COLO829 (cell line): ENCODE data around the gene TLNRD1.

ENCODE experiments used
- DNase-seq: peaks from one replicate; pipeline ENCODE4 v3.0.0; 2012; ENCODE audit warnings: low spot score

The TLNRD1 gene

DNA sequence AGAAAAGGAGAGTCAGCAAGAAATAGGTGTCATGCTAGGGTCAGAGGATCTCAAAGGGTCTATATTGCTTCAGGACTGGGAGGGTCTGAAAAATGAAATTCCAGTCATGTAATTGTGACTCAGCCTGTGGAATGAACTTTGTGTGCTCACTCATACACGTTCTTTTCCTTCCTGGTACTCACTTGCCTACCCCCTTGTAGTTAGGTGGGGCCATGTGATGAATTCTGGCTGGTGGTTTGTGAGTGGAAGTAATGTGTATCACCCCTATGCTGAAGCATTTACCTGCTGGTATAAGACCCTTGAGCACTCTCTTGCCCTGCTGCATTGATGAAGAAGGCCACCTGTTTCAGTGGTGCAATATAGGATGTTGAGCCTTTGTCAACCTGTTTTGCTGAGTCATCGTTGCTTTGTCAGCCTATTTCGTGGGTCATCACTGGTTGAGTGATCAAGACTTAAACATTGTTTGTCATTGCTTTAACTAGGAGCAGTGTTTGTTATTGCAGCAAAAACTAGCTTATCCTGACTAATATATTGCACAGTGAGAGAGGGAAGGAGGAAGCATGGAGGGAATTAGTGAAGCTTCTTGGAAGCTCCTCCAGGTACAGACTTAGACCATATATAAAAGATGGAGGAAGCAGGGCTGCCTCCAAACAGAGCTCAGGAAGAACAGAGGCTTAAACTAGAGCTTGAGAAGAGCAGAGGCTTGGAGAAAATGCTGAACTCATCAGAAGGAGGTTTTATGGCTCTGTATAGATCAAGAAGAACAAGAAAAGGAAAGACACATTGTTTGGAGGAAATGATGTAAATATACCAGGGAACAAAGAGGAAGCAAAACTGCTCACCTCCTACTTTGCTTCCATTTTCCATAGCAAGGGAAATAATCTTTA is 28.9 kb downstream of the TLNRD1 start:
- no peak for DNase-seq

DNA sequence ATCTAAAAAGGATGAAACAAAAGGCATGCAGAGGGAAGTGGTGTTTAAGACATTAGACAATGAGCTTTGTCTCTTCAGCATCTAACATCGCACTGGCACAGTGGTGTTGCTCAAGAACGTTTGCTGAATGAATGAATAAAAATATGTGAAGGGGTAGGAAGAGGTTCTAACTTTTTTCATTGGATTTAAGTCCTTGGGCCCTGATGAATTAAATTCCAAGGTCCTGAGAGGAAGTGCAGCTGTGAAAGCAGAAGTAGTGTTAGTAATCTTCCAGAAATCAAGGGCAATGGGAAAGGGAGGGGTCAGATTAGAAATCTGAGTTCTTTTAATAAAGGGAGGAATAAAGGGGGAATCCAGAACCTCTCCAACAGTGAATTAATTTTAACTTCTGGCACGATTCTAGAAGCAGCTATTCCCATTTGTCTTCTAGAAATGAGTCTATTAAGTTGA is 29.6 kb downstream of the TLNRD1 start:
- no peak for DNase-seq

DNA sequence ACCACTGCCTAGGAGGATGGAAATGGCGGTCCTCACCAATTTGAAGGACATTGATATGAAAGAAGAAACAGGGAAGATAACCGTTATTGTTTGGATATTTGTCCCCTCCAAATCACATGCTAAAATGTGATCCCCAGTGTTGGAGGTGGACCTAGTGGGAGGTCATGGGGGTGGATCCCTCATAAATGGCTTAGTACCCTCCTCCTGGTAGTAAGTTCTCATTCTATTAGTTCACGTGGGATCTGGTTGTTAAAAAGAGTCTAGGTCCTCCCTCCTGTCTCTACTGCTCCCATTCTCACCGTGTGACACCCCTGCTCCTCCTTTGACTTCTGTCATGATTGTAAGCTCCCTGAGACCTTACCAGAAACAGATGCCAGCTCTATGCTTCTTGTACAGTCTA is 30.5 kb downstream of the TLNRD1 start:
- no peak for DNase-seq

DNA sequence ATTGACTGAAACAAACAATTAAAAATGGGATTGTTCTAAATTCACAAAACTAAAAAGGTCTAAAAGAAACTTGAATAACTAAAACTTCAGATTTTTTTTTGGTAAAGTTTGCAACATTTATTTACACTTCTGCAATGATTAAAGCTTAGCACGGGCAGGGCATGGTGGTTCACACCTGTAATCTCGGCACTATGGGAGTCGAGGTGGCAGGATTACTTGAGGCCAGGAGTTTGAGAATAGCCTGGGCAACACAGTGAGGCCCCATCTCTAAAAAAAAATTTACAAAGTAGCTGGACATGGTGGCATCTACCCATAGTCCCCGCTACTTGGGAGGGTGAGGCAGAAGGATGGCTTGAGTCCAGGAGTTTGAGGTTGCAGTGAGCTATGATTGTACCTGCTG is 31.6 kb downstream of the TLNRD1 start:
- DNase-seq, result no peak

DNA sequence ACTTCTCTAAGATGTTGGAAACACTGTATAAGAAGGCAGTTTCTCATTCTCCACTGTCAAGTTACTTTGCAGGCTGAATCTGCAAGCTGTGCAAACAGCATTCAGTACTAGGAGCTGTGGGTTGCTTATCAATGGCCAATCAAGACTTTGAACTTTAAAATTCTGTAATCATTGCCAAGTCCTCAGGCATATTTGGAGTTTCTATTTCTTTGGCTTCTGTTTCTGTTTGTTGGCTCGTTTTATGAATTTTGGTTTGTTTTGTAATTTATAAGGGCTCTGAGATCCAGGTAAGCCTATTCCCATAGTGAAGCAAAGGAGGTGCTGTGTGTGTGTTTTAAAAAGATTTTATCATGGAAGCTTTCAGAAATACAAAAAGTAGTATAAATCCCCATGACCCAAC is 32.1 kb downstream of the TLNRD1 start:
- no peak for DNase-seq

DNA sequence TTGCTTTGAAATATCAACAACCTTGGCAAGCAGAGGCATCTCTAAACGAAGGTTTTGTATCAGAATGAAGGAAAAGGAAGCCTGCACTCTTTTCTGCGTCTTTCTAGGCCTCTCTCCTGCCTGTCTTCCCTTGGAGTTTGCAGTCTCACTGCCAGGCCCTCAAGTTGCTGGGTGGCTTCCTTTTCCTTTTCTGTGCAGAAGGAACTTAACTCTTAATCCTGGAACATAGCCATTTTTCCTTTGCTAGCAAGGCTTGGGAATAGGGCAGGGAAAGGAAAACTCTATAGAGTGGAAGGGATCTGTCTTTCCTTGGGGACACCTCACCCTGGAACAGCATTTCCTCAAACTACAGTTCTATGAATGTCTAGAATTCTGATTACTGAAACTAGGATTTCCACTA is 32.8 kb downstream of the TLNRD1 start:
- no peak for DNase-seq

DNA sequence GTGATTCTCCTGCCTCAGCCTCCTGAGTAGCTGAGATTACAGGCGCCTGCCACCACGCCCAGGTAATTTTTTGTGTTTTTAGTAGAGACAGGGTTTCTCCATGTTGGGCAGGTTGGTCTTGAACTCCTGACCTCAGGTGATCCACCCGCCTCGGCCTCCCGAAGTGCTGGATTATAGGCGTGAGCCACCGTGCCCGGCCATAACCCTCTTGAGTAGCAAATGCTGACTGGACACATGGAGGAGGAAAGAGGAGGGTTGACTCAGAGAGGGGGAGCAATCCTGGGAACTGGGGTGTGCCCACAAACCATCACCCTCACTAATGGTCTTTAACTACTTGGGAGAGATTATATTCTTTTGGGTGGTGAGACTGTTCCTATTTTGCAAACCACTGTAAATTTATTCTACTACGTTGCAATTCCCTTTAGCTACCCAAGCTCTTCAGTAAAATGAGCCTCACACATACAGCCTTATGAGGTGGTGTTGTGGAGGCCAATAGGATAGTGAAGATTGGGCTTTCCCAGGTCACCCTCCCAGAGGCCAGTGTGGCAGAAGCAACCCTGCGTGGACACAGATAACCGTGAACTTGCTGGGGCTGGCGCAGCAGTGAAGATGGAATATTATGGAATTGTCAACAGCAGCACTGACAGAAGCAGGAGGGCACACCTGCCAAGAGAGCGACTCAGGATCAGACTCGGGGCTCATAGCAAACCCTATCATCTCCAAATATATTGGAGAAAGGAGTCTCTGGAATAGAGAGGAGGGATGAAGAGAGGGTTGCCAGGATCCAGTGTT is 37.4 kb downstream of the TLNRD1 start:
- no peak for DNase-seq

DNA sequence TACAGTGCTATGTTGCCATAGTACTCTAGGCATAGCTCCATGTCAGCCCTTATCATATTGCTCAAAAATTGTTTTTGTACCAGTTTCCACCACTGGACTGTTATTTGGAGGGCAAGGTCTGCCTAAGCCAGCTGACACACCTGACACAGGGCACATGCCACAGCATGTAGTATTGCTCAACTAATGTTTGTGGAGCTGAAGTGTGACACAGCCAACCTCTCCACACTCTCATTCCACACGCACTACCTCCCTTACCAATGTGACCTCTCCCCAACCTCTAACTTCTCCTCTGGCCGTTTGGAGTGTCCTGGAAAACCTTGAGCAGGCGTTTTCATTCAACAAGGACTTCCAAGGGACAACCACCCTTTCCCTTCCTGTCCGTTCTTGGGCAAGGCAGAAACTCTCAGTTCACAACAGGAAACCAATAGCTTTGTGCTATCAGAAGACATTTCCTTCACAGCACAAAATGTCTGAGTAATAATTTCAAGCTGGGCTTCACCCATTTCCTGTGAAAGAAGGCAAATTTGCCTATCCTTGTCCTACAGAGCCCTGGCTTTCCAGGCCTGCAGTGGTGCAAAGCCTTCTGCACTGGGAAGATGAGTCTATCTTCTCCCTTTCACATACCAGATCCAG is 38.4 kb downstream of the TLNRD1 start:
- no peak for DNase-seq

DNA sequence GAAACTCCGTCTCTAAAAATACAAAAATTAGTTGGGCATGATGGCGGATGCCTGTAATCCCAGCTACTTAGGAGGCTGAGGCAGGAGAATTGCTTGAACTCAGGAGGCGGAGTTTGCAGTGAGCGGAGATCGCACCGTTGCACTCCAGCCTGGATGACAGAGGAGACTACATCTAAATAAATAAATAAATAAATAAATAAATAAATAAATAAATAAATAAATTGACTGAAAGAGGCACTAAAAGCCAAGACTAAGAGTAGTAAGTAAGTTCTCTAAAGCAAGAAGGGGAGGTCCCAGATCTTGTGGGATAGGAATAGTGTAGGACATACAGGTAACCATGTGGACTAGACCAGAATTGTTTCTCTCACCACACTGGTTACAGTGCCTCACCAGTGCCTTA is 40.0 kb downstream of the TLNRD1 start:
- no peak for DNase-seq

DNA sequence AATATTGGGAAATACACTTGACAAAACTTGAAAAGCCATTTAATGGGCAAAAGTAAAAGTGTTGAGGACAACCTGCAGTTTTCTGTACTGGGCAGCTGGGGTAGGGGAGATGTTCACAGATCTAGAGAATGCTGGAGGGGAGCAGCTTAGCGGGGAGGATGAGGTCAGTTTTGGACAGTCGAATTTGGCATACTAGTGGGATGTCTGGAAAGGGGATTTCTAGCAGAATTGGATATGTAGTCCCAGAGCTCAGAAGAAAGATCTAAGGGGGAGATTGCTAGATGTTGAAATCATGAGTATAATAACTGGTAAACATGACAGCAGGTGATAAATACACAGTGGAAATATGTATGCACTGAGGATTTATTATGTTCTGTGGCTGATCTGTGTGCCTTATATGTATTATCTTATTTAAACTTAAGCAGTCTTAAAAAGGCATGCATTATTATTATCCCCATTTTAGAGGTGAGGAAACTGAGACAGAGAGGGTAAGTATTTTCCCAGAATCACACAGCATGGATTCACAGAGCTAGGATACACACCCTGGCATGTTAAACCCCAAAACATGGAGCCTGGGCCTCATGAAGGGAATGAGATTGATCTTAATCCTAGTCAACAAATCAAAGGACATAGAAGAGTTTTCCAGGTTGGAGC is 42.7 kb downstream of the TLNRD1 start:
- no peak for DNase-seq

DNA sequence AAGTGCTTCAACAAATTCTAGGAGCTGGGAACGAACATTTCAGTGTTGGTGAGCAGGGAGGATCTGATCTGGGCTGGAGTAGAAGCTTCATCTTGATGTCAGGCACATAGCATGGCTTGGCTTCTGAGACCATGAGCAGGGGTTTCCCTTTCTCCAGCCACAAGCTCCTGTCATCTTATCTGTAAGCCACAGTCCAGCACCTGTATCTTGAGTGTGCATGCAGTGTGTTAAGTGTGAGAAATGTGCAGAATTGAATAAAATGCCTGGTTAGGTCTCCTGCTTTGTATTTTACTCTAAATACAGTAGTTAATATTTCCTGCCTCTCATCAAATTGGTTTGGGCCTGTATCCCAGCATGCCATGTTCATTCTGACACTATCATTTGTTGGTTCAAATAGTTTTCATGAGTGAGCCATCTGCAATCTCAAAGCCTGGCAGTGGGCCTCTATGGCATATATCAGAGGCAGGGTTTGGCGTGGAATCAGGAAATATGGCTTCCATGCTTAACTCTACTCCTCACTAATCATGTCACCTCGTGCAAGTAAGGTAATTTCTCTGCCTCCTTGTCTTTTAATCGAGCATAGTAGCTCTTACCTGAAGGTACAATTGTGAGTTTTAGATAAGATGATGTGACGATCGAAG is 43.3 kb downstream of the TLNRD1 start:
- no peak for DNase-seq

DNA sequence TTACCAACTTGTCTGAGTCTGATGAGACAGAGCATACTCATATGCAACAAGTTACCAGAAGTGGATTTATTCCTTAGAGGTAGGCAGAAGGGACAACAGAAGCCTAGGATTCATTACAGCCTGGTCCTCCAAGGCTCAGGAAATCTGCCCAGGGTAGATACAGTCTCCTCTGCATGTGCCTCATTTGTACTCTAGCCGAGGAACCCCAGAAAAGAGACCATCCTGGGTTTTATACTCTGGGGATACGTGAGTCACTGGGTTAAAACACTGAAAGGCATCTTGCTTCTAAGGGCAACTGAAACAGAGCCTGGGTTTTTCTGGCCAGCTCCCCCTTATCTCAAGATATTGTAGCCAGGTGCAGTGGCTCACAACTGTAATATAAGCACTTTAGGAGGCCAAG is 45.6 kb downstream of the TLNRD1 start:
- DNase-seq, result no peak

DNA sequence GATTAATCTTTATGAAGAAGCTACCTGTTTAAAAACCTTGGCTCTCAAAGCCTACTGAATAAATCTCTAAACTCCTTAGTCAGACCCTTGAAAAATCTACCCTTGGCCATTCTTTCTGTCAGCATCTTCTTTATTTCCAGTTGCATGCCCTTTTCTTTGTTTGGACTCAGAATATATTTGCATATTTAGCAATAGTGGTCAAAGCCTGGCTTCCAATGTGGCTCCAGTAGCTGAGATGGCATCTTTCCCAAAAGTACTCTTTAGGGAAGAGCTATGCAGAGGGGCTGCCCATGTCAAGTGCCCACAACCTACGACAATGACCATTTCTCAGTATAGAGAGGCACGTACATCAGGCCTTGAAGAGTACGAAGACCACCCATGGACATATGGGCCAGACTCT is 47.2 kb downstream of the TLNRD1 start:
- no peak for DNase-seq

DNA sequence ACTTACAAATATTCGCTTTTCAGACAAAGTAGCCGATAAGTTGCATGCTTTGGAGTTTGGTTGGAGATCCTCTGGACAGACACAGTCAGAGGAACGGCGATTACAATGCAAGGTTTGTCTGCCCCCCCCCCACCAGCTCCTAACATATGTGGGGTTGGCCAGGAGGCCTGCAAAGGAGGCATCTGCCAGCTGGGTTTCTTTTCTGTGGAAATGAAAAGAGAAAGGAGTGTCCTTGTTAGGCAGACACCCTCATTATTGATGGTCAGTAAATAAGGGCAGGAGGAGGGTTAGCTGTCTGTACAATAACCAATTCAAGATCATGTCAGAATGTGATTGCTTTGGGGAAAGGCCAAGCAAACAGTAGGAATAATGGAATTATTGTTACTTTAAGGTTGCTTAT is 49.1 kb downstream of the TLNRD1 start:
- peak; percentile 71 for DNase-seq

DNA sequence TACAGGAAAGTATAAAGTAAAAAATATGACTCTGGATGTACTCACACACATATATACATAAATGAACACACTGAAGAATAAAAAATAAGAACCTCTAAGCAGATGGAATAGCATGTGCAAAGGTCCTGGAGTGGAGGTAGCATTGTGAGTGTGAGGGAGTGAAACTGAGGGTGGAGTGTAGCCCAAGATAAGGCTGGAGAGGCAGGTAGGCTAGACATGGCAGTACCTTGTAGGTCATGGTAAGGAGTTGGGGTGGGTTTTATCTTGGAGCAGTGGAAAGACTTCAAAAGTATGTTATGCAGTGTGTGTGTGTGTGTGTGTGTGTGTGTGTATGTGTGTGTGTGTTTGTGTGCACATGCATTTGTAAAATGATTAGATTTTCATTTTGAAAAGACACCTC is 49.5 kb downstream of the TLNRD1 start:
- no peak for DNase-seq

DNA sequence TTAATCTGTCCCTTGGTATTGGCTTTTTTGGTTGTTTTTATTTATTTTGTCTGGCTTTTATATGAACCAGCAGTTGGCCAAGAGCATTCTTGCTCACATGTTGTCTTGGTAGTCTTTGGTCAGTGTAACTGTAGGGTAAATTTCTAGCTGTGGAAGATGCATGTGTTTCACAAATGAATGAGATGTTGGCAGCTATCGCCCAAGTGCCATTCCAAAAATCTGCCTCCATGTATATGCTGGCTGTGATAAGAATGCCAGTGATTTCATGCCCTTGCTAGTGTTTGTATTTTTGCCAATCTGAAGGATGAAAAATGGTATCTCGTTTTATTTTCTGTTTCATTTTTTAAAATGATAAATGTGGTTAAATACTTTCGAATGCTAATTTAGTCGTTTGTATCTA is 50.1 kb downstream of the TLNRD1 start:
- no peak for DNase-seq

DNA sequence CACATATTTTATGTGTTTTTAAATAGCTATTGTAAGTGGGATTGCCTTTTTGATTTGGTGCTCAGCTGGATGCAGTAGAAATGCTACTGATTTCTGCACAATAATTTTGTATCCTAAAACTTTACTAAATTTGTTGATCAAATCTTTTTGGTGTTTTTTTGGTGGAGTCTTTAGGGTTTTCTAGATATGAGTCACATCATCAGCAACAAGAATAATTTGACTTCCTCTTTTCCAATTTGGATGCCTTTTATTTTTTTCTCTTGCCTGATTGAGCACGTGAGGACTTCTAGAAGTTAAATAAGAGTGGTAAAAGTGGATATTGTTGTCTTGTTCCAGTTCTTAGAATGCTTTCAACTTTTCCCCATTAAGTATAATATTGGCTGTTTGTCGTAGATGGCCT is 51.3 kb downstream of the TLNRD1 start:
- no peak for DNase-seq

DNA sequence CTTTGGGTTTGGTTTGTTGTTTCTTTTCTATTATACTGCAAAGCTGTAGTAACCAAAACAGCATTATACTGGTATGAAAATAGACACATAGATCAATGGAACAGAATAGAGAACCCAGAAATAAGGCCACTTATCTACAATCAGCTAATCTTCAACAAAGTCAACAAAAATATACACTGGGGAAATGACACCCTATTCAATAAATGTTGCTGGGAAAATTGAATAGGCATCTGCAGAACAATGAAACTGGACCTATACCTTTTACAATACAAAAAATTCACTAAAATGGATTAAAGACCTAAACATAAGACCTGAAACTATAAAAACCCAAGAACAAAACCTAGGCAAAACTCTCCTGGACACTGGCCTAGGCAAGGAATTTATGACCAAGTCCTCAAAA is 52.9 kb downstream of the TLNRD1 start:
- DNase-seq, result no peak

DNA sequence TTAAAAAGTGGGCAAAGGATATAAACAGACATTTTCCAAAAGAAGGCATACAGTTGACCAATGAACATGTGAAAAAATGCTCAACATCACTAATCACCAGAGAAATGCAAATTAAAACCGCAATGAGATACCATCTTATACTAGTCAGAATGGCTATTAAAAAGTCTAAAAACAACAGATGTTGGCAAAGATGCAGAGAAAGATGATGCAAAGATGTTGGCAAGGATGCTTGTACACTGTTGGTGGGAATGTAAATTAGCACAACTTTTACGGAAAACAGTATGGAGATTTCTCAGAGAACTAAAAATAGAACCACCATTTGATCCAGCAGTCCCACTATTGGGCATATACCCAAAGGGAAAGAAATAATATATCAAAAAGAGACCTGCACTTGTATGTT is 53.5 kb downstream of the TLNRD1 start:
- DNase-seq, result no peak
